Body of pancreas (tissue), 4 donors: Measurements from ENCODE around the gene HTR1B. TPM values are rescaled to one million over a fixed set of nuclear protein-coding genes. Genes with fewer than 3 reads are reported as not detected.

Source experiments
- ATAC-seq: fragments of 150-250 bp; one replicate; pipeline ENCODE4 v1.9.1; 2016
- DNase-seq, 4 donors: peaks; one replicate each; pipeline ENCODE4 v3.0.0-alpha.2; 2019
- H3K27ac ChIP-seq, 4 donors: fragments of 200-600 bp; sonication (generic); 1 replicate in 3 of 4; 2 replicates in 1 of 4; pipeline versions ENCODE4 v1.5.1 to v1.6.1; 2016 to 2019; ENCODE audit warnings: mild to moderate bottlenecking in 1 of 4, mixed read lengths in 1 of 4, moderate library complexity in 1 of 4
- H3K27me3 ChIP-seq, 2 donors: fragments of 200-600 bp; sonication (generic); one replicate each; pipeline ENCODE4 v1.6.0; 2016; ENCODE audit warnings: mild to moderate bottlenecking in 1 of 2
- H3K36me3 ChIP-seq, 2 donors: fragments of 200-600 bp; sonication (generic); replicated peaks in 1 of 2; 2 replicates each; pipeline ENCODE4 v1.5.1; 2016; ENCODE audit warnings: low read depth in 2 of 2; ENCODE audit not compliant: insufficient read depth in 1 of 2
- H3K4me1 ChIP-seq: fragments of 200-600 bp; sonication (generic); one replicate; pipeline ENCODE4 v1.6.0; 2016
- H3K4me3 ChIP-seq, 2 donors: fragments of 200-600 bp; sonication (generic); 1 replicate in 1 of 2; 2 replicates in 1 of 2; pipeline ENCODE4 v1.5.1; 2016 to 2019
- H3K9me3 ChIP-seq, 3 donors: fragments of 200-600 bp; sonication (generic); 1 replicate in 2 of 3; 2 replicates in 1 of 3; pipeline ENCODE4 v1.5.1; 2016
- CTCF ChIP-seq, 7 experiments: fragments of 450-650 bp in 4 of 7; fragments of 200-600 bp in 3 of 7; sonication (generic) in 3 of 7; IDR thresholded peaks; one replicate each; pipeline ENCODE4 v1.5.1; 2016 to 2019; ENCODE audit warnings: antibody characterized with exemption in 7 of 7
- POLR2A ChIP-seq, 3 donors: fragments of 450-650 bp; IDR thresholded peaks; one replicate each; pipeline ENCODE4 v1.6.1; 2016; ENCODE audit warnings: antibody characterized with exemption in 3 of 3, mild to moderate bottlenecking in 2 of 3
- whole genome bisulfite sequencing, 2 donors: methylation state at CpG; one replicate each; pipeline ENCODE4 v1.1.5; 2017; 5-methylcytosine and 5-hydroxymethylcytosine counted together
- intact Hi-C: fragments of 100-400 bp; cut with DNase I; formaldehyde crosslinking; loops from one replicate; pipeline ENCODE4 v1.15.1; 2023
- total RNA-seq, 2 donors: library from RNA; depleted of rRNA; stranded (reverse); fragments of >200 nt; gene quantifications; one replicate each; pipeline ENCODE4 v1.1.0, GENCODE V29; 2016

The HTR1B gene
- total RNA-seq, 2 donors from 2014 or later = 0.52 TPM; not detected in 1

GRCh38 chr6:77468939-77469338, 5.6 kb upstream of the HTR1B start:
- no peak for DNase-seq
- peaks cover 16% of the 10 kb centered on the region for H3K4me1 ChIP-seq
- H3K27ac ChIP-seq = no peak overlapping the region
- no peak overlapping the region for H3K4me3 ChIP-seq
- no peak for TF ChIP-seq CTCF (IDR thresholded peaks at IDR 0.05)
- TF ChIP-seq POLR2A (IDR thresholded peaks at IDR 0.05) = no peak
- no peak for ATAC-seq
- no peaks in the 10 kb centered on the region for H3K36me3 ChIP-seq
- 87% methylated on average over 6 of the region's 6 CpGs for WGBS, 2 donors
- intact Hi-C loops = loop anchor here (10.0 kb wide), 1 partner anchor 1534 kb away; no protein-coding TSS in a partner anchor
- no peaks in the 10 kb centered on the region for H3K9me3 ChIP-seq
- H3K27me3 ChIP-seq = peaks cover 3 to 11% of the 10 kb centered on the region in 2 donors

GRCh38 chr6:77466451-77467437, 3.5 kb upstream of the HTR1B start:
- H3K36me3 ChIP-seq = no peaks in the 10 kb centered on the region
- DNase-seq (peak in 3 of 4 donors; percentile 12 to 18 (median 13)), ATAC-seq (peak; percentile 60)
- no peaks in the 10 kb centered on the region for H3K9me3 ChIP-seq
- H3K4me1 ChIP-seq = peaks cover 34% of the 10 kb centered on the region
- peak overlapping the region in 1 of 2 donors; percentile 61 for H3K4me3 ChIP-seq
- TF ChIP-seq CTCF (IDR thresholded peaks at IDR 0.05) = peak in 4 of 7 experiments; percentile 15 to 54 (median 30)
- TF ChIP-seq POLR2A (IDR thresholded peaks at IDR 0.05) = no peak
- intact Hi-C loops = loop anchor here (10.0 kb wide), 1 partner anchor 1532 kb away; no protein-coding TSS in a partner anchor
- H3K27ac ChIP-seq = peak overlapping the region in 2 of 4 donors; percentile 26 to 41
- peaks cover 6 to 22% of the 10 kb centered on the region in 2 donors for H3K27me3 ChIP-seq
- WGBS, 2 donors = 12 to 14% methylated on average over 30 of the region's 30 CpGs

GRCh38 chr6:77466055-77466450, 2.8 kb upstream of the HTR1B start:
- DNase-seq (peak; percentile 63 to 77 (median 74)), ATAC-seq (peak; percentile 89)
- WGBS, 2 donors = 0% methylated on average over 17 of the region's 17 CpGs
- Histone ChIP-seq H3K27ac (peak overlapping the region in 2 of 4 donors; percentile 26 to 41), H3K4me1 (peaks cover 34% of the 10 kb centered on the region), H3K36me3 (no peaks in the 10 kb centered on the region), H3K4me3 (peak overlapping the region in 1 of 2 donors; percentile 61), H3K27me3 (peaks cover 6 to 22% of the 10 kb centered on the region in 2 donors), H3K9me3 (no peaks in the 10 kb centered on the region)
- TF ChIP-seq CTCF (IDR thresholded peaks at IDR 0.05) (peak; percentile 53 to 83 (median 69)), POLR2A (IDR thresholded peaks at IDR 0.05) (no peak)
- intact Hi-C loops = loop anchor here (10.0 kb wide), 1 partner anchor 1531 kb away; no protein-coding TSS in a partner anchor

GRCh38 chr6:77464495-77464867, 1.2 kb upstream of the HTR1B start:
- intact Hi-C loops = loop anchor here (10.0 kb wide), 1 partner anchor 1530 kb away; no protein-coding TSS in a partner anchor
- DNase-seq = no peak
- H3K4me1 ChIP-seq = peaks cover 34% of the 10 kb centered on the region
- H3K27me3 ChIP-seq = peaks cover 6 to 22% of the 10 kb centered on the region in 2 donors
- WGBS, 2 donors = 13 to 28% methylated on average over 7 to 8 of the region's 8 CpGs
- TF ChIP-seq POLR2A (IDR thresholded peaks at IDR 0.05) (no peak), CTCF (IDR thresholded peaks at IDR 0.05) (no peak)
- H3K9me3 ChIP-seq = no peaks in the 10 kb centered on the region
- no peak overlapping the region for H3K4me3 ChIP-seq
- no peak for ATAC-seq
- H3K27ac ChIP-seq = no peak overlapping the region
- no peaks in the 10 kb centered on the region for H3K36me3 ChIP-seq
